Caco-2 (cell line): ENCODE results near the gene GRK5. TPM values are rescaled to one million over a fixed set of nuclear protein-coding genes. Genes with fewer than 3 reads are reported as not detected.

Experiments used
- BruUV-seq: library from RNA; stranded (reverse); fragments of 400-500 nt; replicated peaks from 2 replicates; lab custom pipeline; 2021; lab: Mats Ljungman, UMichigan
- CTCF ChIA-PET: fragments of 300-600 bp; sonication (Branson Sonifier 250); formaldehyde crosslinking; loops from one replicate; lab custom pipeline; 2022; ENCODE audit warnings: antibody characterized with exemption; lab: Charles Lee
- POLR2A ChIA-PET: fragments of 300-600 bp; sonication (Branson Sonifier 250); formaldehyde crosslinking; loops from one replicate; lab custom pipeline; 2022; ENCODE audit warnings: antibody characterized with exemption; lab: Charles Lee
- DNase-seq, 2 experiments: peaks; one replicate each; pipeline versions ENCODE4 v3.0.0 to v3.0.0-alpha.2; 2020 to 2022
- H3K27me3 ChIP-seq: replicated peaks from 2 replicates; pipeline ENCODE4 v1.6.0; 2011; ENCODE audit warnings: low read length; ENCODE audit not compliant: control insufficient read depth, insufficient read depth
- H3K36me3 ChIP-seq: 2 replicates; pipeline ENCODE4 v1.5.1; 2011; ENCODE audit warnings: low read length; ENCODE audit not compliant: control insufficient read depth, insufficient read depth
- H3K4me1 ChIP-seq: fragments of 250-450 bp; sonication (Bioruptor Pico); 2 replicates; pipeline ENCODE4 v1.5.1; 2020; ENCODE audit warnings: mild to moderate bottlenecking
- H3K4me3 ChIP-seq: 2 replicates; pipeline ENCODE4 v1.5.1; 2011; ENCODE audit warnings: low read depth, mild to moderate bottlenecking, control low read depth, low read length
- H3K9me3 ChIP-seq: fragments of 250-450 bp; sonication (Bioruptor Pico); 2 replicates; pipeline ENCODE4 v1.5.1; 2020; ENCODE audit warnings: mild to moderate bottlenecking, moderate library complexity
- H3K27ac Mint-ChIP-seq: one replicate; pipeline ENCODE4 v1.8.0; 2022; ENCODE audit warnings: mixed read lengths; ENCODE audit not compliant: unreplicated experiment
- H3K27me3 Mint-ChIP-seq: one replicate; pipeline ENCODE4 v1.8.0; 2022; ENCODE audit warnings: mixed read lengths; ENCODE audit not compliant: insufficient read depth, unreplicated experiment
- H3K36me3 Mint-ChIP-seq: one replicate; pipeline ENCODE4 v1.8.0; 2022; ENCODE audit warnings: mild to moderate bottlenecking, mixed read lengths; ENCODE audit not compliant: insufficient read depth, unreplicated experiment
- H3K4me1 Mint-ChIP-seq: one replicate; pipeline ENCODE4 v1.8.0; 2022; ENCODE audit warnings: low read depth, mixed read lengths; ENCODE audit not compliant: unreplicated experiment
- H3K4me3 Mint-ChIP-seq: one replicate; pipeline ENCODE4 v1.8.0; 2022; ENCODE audit warnings: mild to moderate bottlenecking, moderate library complexity, mixed read lengths; ENCODE audit not compliant: unreplicated experiment
- H3K9me3 Mint-ChIP-seq: one replicate; pipeline ENCODE4 v1.8.0; 2022; ENCODE audit warnings: mixed read lengths; ENCODE audit not compliant: unreplicated experiment
- CTCF ChIP-seq, 2 experiments: fragments of 200-600 bp in 1 of 2; IDR thresholded peaks; 1 replicate in 1 of 2; 2 replicates in 1 of 2; pipeline versions ENCODE4 v1.5.1 to v1.8.0; 2011 to 2022; ENCODE audit warnings: antibody characterized with exemption in 1 of 2, control low read depth in 1 of 2, inconsistent platforms in 1 of 2, low read depth in 1 of 2, low read length in 1 of 2, mild to moderate bottlenecking in 1 of 2, moderate library complexity in 1 of 2; ENCODE audit not compliant: insufficient read depth in 1 of 2, severe bottlenecking in 1 of 2, unreplicated experiment in 1 of 2
- intact Hi-C: fragments of 100-400 bp; cut with micrococcal nuclease; formaldehyde crosslinking; loops from one replicate; pipeline ENCODE4 v1.10.0; 2022; ENCODE audit not compliant: unreplicated experiment
- total RNA-seq: library from RNA; stranded (reverse); gene quantifications from 2 replicates; pipeline ENCODE4 v1.2.3, GENCODE V29; 2022

GRK5 gene
- total RNA-seq, 1 experiment from 2014 or later: 7.7 TPM

GRCh38 chr10:119477444-119477843, 270.1 kb downstream of the GRK5 start:
- no peaks in the 10 kb centered on the region for H3K9me3 Mint-ChIP-seq
- no peaks in the 10 kb centered on the region for H3K4me1 ChIP-seq
- intact Hi-C loops: no loop called here
- POLR2A ChIA-PET: no interaction called here
- H3K27me3 ChIP-seq: no peaks in the 10 kb centered on the region
- no TSS peak for BruUV-seq
- CTCF ChIA-PET: no interaction called here
- H3K4me1 Mint-ChIP-seq: peaks cover 6% of the 10 kb centered on the region
- no peaks in the 10 kb centered on the region for H3K36me3 Mint-ChIP-seq
- no peak overlapping the region for H3K4me3 ChIP-seq
- H3K27ac Mint-ChIP-seq: no peak overlapping the region
- DNase-seq: no peak
- H3K36me3 ChIP-seq: no peaks in the 10 kb centered on the region
- no peak overlapping the region for H3K4me3 Mint-ChIP-seq
- no peak for TF ChIP-seq CTCF (IDR thresholded peaks at IDR 0.05; ENCODE audit: insufficient read depth in 1 of 2, low read depth in 1 of 2, low read length in 1 of 2, severe bottlenecking in 1 of 2, unreplicated experiment in 1 of 2)
- peaks cover 16% of the 10 kb centered on the region for H3K27me3 Mint-ChIP-seq
- no peaks in the 10 kb centered on the region for H3K9me3 ChIP-seq

- no peak overlapping the region for H3K4me3 ChIP-seq
- no TSS peak for BruUV-seq
- Mint-ChIP-seq H3K9me3 (no peaks in the 10 kb centered on the region), H3K36me3 (no peaks in the 10 kb centered on the region), H3K4me1 (peaks cover 6% of the 10 kb centered on the region), H3K27me3 (peaks cover 16% of the 10 kb centered on the region), H3K4me3 (no peak overlapping the region), H3K27ac (no peak overlapping the region)
- ChIA-PET POLR2A (no interaction called here), CTCF (no interaction called here)
- no peaks in the 10 kb centered on the region for H3K27me3 ChIP-seq
- no peak for TF ChIP-seq CTCF (IDR thresholded peaks at IDR 0.05; ENCODE audit: insufficient read depth in 1 of 2, low read depth in 1 of 2, low read length in 1 of 2, severe bottlenecking in 1 of 2, unreplicated experiment in 1 of 2)
- no peaks in the 10 kb centered on the region for H3K36me3 ChIP-seq
- DNase-seq: no peak
- intact Hi-C loops: no loop called here
- no peaks in the 10 kb centered on the region for H3K9me3 ChIP-seq
- no peaks in the 10 kb centered on the region for H3K4me1 ChIP-seq
These were observed 270.9 kb downstream of the GRK5 start for GRCh38 chr10:119478111-119478802.

DNA sequence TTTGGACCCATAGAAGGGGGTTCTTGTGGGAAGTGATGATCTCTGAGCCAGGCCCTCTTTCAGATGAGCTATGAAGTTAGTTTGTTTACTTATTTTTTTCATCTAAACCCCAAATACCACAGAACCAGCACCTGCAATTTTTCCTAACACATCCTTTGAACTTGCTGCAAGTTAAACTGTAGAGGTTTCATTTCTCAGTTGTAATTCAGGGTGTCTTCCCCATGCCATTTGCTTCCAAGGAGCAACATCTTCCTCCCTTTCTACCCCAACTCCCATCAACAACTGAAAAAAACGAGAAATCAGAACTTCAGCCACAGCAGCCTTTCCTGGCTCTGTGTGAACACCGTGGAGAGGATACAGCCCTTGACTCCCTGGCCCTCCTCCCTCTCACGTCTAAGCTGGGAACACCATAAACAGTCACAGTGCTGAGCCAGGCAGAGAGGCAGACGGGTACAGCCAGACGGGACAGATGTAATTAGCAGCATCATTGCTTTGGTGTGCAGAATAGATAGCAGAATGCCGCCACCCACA, 271.5 kb downstream of the GRK5 start:
- Histone ChIP-seq H3K4me1 (no peaks in the 10 kb centered on the region), H3K9me3 (no peaks in the 10 kb centered on the region), H3K4me3 (no peak overlapping the region), H3K36me3 (no peaks in the 10 kb centered on the region), H3K27me3 (no peaks in the 10 kb centered on the region)
- no peaks in the 10 kb centered on the region for H3K9me3 Mint-ChIP-seq
- peaks cover 6% of the 10 kb centered on the region for H3K4me1 Mint-ChIP-seq
- CTCF ChIA-PET: no interaction called here
- POLR2A ChIA-PET: no interaction called here
- H3K27ac Mint-ChIP-seq: no peak overlapping the region
- H3K36me3 Mint-ChIP-seq: no peaks in the 10 kb centered on the region
- H3K4me3 Mint-ChIP-seq: no peak overlapping the region
- DNase-seq: no peak
- no peak for TF ChIP-seq CTCF (IDR thresholded peaks at IDR 0.05; ENCODE audit: insufficient read depth in 1 of 2, low read depth in 1 of 2, low read length in 1 of 2, severe bottlenecking in 1 of 2, unreplicated experiment in 1 of 2)
- BruUV-seq: no TSS peak
- intact Hi-C loops: no loop called here
- H3K27me3 Mint-ChIP-seq: peaks cover 16% of the 10 kb centered on the region
